ENCODE data around the gene PROB1.

PROB1 gene

DNA sequence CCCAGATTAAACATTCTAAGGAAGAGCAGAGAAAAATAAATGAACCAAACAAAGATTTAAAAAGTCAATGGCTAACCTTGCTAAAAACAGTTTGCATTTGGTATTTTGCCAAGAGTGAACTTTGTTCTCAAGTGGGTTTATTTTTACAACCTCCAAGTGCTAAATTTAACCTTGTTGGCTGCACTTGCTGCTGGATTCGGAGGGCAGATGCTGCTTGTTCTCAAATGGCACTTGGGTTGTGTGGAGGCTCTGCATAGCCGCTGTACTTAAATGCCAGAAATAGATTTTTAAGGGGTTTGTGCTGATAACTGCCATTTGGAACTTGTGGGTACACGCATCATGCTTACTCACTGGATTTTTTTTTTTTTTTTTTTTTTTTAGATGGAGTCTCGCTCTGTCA lies 22.3 kb upstream of the PROB1 start:
- no peak for TF ChIP-seq ZFX (IDR thresholded peaks at IDR 0.05)
- H3K27ac ChIP-seq, result no peak overlapping the region

GRCh38 chr5:139416651-139417050 lies 21.7 kb upstream of the PROB1 start:
- no peak overlapping the region for H3K27ac ChIP-seq
- TF ChIP-seq CTCF (conservative IDR thresholded peaks at IDR 0.05) (no peak), ZFX (IDR thresholded peaks at IDR 0.05) (no peak)

GRCh38 chr5:139415869-139416268 lies 21.0 kb upstream of the PROB1 start:
- no peak overlapping the region for H3K27ac ChIP-seq
- TF ChIP-seq CTCF (conservative IDR thresholded peaks at IDR 0.05) (no peak), ZFX (IDR thresholded peaks at IDR 0.05) (no peak)

- TF ChIP-seq ZFX (IDR thresholded peaks at IDR 0.05) (no peak), CTCF (conservative IDR thresholded peaks at IDR 0.05) (no peak)
- no peak overlapping the region for H3K27ac ChIP-seq
Observed at GRCh38 chr5:139415221-139415861, 20.4 kb upstream of the PROB1 start.

DNA sequence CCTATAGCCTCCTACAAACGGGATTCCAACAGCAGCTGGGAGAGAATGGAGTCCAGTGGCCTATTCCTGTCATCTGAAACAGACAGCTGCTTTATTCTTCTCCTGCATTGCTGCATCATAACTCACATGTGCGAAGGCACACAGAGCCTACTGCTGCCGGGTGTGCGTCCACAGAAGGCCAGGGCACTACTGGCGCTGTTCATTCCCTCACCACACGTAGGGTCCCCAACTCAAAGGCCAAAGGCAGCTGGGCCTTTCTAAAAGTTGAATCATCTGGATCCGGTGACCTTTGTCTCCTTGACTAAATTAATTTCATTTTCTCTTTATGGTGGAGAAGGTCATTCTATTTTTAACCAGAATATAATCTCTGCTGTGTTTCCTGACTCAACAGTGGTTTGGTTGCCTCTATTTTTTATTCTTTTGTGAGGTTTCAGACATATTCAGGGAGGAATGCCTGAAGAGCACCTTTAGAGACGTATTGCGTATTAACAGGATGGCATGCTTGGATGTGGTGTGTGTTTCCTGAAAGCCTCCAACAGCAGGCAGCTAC lies 19.8 kb upstream of the PROB1 start:
- TF ChIP-seq ZFX (IDR thresholded peaks at IDR 0.05), result no peak
- TF ChIP-seq CTCF (conservative IDR thresholded peaks at IDR 0.05), result no peak

GRCh38 chr5:139413963-139414362 lies 19.1 kb upstream of the PROB1 start:
- no peak overlapping the region for H3K27ac ChIP-seq
- TF ChIP-seq CTCF (conservative IDR thresholded peaks at IDR 0.05), result no peak
- no peak for TF ChIP-seq ZFX (IDR thresholded peaks at IDR 0.05)

More for the DNA sequence above, 19.8 kb upstream of the PROB1 start:
- no peak overlapping the region for H3K27ac ChIP-seq

DNA sequence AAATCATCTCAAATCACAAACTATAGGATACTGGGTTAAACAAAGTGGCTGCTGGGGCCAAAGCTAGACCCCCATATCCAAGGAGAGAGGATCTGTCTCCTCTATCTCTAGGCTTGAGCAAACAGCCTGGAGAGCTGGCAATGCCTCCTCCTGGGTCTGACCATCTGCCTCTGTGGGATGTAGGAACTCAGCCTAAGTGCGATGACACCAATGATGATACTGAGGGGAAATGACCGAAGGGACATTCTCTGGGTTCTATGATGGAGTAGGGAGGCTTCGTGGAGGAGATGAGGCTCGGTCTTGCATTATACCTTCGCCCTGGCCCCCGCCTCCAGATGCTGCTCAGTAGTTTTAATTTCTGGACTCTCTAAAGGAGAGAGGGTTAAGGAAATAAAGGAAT lies 18.2 kb upstream of the PROB1 start:
- no peak overlapping the region for H3K27ac ChIP-seq
- TF ChIP-seq CTCF (conservative IDR thresholded peaks at IDR 0.05) (no peak), ZFX (IDR thresholded peaks at IDR 0.05) (no peak)

Measured in C4-2B (cell line).